ENCODE results near the gene FCER1G.

The FCER1G gene

DNA sequence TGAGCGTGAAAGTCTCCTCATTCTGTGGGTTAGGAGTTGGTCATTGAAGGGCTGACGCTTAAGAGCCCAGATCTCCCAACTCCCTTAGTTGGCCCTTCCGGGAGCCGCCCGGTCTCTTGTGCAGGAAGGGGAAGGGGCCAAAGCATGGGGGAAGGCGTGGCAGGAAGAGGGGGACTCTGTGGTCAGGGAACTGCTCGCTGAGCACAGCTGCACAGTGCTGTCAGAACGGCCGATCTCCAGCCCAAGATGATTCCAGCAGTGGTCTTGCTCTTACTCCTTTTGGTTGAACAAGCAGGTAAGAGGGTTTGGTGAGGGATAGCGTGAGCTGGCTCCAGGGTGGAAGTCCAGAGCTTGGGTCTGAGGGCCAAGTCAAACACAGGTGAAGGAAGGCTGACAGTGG, at the start of gene FCER1G:
Gene FCER1G, plus strand, starts transcription at position 220 of the 400 bp plus-strand sequence. Its CDS starts 27 bp downstream, at position 247.
- DNase-seq = no peak

DNA sequence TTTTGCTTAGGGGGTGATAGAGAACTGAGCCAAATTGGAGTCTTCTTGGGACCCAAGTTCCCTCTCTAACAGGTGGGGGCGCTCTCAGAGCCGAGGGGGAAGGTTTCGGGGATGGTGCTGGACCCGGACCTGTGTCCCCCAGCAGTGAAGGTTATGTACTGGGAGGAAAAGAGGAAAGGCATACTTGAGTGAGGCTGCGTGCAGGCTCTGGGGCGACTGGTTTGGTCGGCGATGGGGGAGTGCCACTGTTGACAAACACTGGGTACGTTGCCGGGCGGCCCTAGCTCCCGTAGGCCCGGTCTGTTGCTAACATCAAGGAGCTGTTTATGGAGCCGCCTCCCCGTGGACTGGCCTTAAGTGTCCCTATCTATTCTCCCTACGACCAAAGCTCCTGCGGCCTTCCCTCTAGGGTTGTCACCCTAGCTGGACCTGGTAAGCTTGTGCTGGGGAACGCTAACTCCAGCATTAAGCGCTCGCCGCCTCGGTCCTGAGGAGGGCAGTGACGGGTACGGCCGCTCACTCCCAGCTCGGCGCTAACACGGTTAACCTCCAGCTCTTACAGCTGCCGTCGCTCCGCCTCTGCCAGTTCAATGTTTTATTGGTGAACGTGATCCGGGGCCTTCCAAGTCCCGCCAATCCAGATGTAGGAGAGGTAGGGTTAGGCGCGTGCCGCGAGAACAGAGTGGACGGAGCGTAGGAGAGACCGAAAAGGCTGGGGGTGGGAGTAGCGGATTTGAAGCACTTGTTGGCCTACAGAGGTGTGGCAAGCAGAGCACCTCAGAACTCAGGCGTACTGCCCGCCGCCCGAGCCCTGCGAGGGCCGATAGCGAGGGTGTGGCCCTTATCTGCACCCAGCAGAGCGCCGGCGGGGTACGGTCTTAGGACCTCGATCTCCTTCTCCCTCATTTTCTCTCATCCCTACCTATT, 49.1 kb upstream of the FCER1G start, which contains the start of gene PPOX:
Gene PPOX, plus strand, starts transcription at position 685 of the 927 bp plus-strand sequence. CDS start 422 bp downstream, outside the sequence.
- peak; percentile 99 for DNase-seq

DNA sequence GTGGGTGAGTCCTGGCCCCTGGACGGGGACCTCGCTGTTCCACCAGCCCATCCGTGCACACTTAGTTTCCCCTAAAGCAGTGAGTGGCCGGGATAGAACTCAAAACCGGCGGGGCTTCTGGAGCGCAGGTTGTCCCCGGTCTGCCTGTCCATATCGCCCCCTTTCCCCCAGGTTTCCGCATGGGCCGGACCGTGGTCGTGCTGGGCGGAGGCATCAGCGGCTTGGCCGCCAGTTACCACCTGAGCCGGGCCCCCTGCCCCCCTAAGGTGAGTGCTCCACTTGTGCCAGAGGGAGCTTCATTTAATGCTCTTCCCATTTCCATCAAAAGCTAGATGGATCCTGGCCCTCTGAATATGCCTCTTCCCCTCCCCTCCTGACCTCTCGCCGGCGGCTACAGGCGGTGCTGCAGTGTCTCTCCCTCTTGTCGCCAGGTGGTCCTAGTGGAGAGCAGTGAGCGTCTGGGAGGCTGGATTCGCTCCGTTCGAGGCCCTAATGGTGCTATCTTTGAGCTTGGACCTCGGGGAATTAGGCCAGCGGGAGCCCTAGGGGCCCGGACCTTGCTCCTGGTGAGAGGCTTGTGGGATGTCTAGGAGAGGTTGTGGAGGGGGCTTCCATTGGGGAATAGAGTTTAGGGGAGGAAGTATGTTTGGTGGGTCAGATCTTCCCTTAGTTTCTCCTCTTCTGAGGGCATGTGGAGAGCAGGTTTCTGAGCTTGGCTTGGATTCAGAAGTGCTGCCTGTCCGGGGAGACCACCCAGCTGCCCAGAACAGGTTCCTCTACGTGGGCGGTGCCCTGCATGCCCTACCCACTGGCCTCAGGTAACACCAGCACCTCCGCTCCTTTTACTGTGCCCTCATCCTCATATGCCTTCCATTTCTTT, 48.2 kb upstream of the FCER1G start:
- peak; percentile 68 for DNase-seq

DNA sequence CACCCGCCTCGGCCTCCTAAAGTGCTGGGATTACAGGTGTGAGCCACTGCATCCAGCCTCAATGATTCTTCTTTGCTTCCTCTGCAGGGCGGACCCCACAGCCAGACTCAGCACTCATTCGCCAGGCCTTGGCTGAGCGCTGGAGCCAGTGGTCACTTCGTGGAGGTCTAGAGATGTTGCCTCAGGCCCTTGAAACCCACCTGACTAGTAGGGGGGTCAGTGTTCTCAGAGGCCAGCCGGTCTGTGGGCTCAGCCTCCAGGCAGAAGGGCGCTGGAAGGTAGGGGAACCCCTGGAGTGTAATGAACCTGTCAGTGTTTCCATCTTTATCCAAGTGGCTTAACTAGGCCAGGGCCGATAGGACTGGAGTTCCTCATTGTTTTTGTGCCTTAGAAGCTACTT, 46.2 kb upstream of the FCER1G start:
- no peak for DNase-seq

DNA sequence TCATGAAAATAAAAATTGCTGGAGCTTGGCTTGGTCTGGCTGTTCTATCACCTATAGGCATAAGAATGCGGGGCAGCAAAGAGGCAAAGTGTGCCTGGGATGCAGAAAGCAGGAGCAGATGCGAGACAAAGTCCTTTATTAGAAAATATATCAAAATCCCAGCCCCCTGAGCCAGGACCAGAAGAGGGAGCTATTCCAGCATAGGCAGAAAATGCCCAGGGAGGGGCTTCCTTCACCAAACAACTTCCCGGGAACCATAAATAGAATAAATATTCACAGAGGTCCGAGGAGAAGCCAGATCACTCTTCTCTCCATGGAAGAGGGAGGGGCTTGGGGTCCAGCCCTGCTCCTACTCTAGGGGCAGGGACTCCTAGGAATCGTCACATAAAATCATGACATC, 43.9 kb upstream of the FCER1G start:
- no peak for DNase-seq

DNA sequence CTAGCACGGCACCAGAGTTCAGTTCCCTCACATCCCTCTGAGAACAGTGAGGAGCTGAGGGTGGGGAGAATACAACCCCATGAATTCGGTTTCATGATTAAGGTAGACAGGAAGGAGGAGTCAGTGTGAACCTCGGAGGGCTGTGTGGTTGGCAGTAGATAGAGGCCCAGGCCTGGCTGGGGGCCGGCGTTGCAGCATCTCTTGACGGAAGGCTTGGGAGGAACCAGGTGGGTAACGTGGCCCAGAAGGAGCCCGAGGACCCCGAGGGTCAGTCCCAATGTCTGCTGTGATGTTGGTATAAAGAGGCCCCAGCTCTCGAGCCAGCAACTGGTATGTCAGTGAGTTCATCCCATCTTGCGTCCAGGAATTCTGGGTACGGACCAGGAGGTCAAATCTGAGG, 43.4 kb upstream of the FCER1G start:
- DNase-seq = no peak

DNA sequence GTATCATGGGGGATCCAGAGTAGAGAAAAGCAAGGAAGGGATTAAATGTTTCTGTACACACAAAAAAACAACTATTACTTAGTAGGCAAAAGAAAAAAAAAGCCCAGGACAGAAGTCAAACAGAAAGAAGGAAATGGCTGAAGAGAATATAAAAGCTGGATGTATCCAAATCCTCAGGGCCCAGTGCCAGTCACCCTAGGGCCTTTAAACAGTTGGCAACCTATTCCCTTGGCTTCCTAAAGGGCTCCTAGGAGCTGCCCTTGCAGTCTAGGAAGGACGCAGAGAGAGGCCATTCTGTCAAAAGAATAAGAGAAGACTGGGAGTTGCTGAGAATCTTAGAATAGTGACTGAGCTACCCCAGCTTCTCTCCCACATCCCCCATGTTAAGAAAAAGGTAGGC, 42.7 kb upstream of the FCER1G start:
- no peak for DNase-seq

DNA sequence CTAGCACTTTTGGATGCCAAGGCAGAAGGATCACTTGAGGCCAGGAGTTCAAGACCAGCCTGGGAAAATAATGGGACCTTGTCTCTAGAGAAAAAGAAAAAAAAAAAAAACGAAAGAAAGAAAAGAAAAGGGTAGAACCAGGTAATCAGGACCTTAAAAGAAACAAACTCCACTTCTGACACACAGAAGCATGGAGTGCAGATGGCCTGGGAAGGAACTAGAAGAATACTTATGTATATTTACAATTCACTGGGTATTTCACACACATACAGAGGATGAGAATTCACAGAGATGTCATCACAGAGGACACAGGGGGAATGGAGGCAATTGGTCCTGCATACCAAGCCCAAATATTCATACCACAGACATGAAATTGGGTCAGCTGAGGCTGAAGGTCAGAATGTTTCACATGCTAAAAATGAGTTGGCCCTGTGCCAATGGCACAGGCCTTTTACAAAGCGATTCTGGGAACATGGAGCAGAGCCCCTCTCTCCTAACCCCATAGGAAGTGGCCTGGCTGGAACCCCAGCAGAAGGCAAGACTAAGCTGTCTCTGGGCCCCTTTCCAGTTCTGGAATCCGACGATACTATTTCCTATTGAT, 42.2 kb upstream of the FCER1G start:
- DNase-seq = no peak

DNA sequence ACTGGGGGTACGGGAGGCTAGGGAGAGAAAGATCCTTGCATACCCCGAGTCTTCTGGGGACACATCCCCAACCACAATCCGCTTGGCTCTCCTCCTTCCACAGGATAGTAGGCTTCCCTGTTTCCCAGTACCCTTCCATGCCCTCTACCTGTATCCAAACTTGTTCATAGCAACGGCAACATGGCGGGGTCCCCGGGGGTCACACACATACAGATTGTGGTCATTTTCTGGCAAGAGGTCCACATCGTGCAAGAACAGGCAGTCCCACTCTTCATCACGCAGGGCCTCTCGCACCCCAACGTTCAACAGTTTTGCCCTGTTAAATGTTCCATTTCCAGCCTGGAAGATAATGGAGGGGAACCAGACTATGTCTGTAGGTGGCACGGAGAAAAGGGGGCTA, 41.4 kb upstream of the FCER1G start:
- DNase-seq = no peak

DNA sequence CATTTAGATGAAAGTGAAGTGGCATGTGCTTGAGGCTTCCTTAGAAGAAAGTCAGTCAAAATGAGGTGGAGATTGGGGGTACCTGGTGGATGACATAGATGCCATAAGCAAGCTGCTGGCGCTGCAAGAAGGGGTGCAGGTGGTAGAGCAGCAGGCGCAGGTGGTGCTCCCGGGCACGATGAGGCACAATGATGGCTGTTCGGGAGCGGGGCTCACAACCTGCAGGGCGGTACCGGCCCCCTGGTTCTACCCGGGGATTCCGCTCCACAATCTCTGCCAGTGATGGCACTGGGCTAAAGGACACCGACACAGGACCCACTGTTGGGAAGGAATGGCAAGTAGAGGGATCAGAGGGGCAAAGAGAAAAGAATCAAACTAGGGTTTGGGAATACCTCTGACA, 40.2 kb upstream of the FCER1G start:
- DNase-seq = no peak

DNA sequence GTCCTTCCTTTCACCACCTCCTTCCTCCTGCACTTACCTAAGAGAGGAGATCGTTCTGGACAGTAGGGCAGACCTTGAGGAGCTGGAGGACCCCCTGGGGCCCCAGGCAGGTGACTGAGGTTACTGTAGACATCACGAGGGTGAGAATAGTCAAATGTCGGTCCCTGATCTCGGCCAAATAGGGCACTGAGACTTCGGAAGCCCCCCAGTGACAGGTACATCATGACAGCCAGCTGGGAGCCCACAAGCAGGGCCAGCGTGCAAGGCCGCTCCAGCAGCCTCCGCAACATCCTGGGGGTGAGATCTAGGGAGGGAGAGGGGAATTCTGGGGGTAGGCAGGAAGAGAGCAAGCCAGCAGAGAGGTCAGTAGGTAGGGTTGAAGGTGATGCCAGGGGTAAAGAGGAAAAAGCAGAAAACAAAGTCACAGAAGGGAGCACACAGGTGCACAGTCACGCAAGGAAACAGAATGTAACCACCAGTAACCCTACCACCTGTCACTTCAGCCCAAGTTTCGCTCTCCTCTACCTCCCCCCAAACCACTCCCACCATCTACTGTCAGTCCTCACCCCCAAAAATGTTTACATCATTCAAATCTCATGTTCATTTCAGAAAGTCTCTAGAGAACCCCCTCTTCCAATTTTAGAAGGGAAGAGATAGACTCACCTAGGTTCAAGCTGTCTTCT, 39.2 kb upstream of the FCER1G start:
- DNase-seq = no peak

DNA sequence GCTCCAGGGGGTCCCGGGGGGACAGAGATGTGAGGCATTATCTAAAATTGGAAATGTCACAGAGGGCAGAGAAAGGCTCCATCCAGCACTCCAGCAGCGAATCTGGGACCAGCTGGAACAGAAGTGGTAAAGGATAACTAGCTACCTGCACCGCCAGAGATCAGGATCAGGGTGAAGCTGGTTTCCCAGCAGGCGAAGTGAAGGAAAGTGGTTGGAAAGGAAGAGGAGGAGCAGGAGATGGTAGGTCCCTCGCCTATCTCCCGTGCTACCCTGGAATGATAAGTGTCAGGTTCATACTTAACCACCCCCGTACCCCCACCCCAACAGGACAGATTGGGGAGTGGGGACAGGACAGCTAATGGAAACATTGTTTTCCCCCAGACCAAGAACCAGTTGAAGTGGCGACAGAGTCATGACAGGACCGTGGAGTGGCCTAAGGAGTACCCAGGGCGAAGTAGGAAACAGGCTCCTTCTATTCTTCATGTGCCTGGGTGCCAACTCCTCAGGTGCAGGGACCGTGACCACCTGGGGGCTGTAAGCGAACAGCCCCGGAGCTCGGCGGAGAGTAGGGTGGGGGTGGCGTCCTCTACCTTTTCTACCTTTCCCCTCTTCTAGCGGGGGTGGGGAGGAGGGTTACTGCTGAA, 38.5 kb upstream of the FCER1G start:
- DNase-seq = peak; percentile 45

DNA sequence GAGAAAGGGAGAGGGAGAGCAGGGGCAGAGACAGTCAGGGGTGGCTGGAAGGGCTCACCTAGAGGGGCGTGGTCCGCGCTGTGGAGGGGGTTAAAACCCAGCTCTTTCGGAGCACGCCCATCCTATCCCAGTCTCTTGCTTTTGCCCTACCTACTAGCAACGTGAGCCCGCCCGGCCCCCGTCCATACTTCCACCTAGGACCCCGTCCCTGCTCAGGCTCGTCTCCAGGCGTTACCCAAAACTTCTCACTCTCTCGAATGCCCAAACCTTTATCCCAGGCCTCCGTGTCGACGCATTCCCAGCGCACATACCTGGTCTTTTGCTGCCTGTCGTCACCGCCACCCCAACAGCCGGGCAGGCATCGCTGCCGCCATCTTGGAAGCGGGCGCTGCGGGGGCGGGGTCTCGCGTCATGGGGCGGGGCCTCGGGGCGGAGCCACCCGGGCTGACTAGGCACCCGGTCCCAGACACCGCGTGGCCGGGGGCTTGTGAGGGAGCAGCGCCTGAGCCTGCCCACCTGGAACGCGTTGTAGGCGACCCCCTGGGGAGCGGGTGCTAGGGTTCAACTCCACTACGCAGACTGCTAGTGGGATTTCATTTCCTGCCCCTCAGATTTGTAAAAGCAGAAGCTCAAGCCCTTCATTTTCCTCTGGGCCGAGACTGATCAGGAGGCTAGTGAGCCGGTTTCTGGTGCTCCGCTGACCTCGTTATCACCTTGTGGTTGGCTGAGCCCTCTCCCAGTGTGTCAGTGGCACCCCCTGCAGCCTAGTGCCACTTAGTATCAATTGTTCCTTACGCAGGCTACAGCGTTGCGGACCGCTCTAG, 37.8 kb upstream of the FCER1G start, which contains the start of gene B4GALT3:
Gene B4GALT3, minus strand, starts transcription at position 396 of the 824 bp plus-strand sequence. CDS start 1,447 bp downstream, outside the sequence.
- DNase-seq = peak; percentile 95

DNA sequence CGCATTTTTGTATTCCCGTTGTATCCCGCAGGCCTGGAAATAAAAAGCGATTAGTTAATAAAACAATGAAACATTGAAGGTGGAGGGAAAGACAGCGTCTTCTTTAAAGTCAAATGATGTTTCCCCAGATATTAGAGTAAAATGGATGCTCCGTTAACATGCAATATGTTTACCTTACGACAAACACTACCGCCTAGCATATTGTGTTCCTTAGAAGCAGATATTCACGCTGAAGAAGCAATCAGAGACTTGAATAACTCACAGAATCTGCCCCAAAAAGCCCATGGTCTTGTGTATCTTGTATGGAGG, 37.2 kb upstream of the FCER1G start:
- DNase-seq = no peak

DNA sequence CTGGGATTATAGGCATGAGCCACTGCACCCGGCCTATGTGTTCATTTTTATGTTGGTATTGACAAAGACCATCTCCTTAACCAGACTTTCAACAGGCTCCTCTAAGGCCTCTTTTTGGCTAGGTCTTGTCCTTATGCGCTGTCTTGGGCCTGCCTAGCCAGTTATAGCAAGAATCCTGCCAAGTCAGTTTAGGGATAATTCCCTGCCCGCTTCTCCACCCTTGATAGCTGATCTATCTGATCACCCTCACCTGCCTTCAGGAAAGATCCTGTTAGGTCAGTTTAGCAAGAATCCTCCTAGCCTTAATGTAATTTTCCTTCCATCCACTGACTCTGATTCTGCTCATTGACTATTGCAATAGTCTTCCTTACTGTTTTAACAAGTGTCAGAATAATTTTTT, 35.4 kb upstream of the FCER1G start:
- no peak for DNase-seq

DNA sequence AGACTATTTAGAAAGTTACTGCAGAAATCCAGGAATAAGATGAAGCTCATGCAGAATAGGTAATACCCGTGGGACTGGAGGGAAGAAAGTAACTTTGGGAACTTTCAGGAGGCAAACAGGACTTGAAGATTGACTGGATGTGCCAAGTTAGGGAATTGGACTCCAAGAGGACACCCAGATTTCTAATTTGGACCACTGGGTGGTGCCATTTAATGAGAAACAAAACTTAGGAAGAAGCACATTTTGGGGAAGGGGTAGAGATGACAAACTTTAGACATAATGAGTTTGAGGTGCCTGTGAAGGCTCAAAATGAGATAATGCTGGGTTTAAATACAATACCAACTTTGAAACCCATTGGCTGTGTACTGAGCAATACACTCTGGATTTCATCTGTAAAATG, 34.5 kb upstream of the FCER1G start:
- no peak for DNase-seq

DNA sequence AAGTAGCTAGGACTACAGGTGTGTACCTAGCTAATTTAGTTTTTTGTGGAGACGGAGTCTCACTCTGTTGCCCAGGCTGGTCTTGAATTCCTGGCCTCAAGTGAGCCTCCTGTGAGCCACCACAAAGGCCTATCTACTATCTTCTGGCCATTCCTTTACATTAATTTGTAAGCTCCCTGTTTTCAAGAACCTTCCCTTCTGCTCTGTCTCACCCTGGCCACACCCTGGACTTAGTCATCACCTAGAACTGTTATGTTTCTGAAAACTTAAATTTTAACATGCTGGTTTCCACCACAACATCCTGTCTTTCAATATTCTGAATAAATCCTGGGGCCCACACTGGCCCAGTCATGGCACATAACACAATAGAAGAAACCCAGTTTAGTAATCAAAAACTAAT, 32.9 kb upstream of the FCER1G start:
- no peak for DNase-seq

DNA sequence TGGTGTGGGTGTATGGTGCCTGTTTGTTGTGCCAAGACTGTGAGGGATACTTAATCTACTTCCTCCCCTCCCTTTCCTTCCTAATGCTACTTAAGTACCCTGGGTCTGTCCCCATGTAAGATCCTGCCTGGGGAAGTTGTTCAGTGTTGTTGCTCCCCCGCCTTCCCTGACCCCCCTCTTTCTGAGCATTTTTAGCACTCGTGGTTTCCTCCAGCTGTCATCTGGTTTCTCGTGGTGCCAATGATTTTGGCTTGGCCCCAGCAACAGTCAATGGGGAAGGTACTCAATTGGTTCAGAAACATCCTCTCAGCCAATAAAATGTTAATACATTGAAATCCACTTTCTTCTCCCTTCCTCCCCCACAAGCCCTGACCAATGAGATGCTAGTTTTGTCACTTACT, 29.8 kb upstream of the FCER1G start:
- no peak for DNase-seq

DNA sequence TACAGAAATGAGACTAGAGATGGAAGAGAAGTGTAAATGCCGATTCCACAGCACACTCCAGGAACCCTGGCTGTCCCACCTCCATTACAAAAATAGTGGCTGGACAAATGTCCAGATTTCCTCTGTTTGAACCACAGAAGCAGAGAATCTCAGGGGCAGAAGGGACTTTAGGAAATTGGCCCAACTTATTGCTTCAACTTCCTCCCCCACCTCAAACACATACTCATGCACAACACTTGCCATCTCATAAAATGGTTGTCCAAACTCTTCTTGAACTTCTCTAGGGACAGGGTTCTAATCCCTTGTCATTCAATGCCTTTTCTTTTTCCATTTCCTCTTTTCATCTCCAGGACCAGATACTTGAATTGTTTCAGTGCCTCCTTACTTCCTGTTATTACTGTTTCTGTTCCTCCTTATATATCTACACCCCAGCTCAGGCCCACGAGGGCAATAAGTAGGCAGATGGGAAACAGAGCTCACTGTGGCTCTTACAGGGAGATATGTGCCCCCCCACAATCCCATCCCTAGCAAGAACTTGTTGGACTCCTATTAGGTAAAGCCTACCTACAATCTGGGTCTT, 29.3 kb upstream of the FCER1G start:
- no peak for DNase-seq

DNA sequence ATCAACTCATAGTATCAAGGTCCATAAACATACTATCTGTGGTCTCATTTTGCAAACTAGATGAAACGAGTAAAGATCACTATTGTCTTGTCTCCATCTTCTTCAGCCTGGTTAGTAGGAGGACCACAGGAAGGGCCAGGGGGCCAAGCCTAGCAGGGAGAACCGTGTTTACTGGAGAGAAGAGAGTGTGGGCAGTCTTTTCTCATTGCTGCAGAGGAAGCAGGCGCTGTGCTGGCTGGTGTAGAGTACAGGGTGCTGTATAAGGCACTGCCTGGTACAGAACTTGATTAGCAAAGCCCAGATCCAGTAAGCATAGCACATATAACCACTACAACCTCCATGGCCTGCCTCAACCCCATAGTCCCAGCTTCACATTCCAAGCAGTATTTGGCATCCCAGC, 27.8 kb upstream of the FCER1G start:
- DNase-seq = no peak

DNA sequence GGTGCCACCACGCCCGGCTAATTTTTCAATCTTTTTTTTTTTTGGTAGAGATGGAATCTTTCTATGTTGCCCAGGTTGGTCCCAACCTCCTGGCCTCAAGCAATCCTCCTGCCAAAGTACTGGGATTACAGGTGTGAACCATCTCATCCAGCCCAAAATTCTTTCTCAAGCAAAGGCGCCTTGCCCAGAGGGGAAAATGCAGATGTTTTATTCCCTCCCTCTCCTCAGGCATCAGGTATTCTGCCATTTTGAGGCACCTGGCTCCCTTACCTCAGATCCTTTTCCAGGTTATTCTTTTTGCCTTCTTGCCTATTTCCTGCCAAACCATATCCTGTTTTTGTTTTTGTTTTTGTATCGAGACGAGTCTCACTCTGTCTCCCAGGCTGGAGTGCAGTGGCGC, 26.7 kb upstream of the FCER1G start:
- DNase-seq = no peak
